ENCODE results near the gene SLBP. TPM values are rescaled to one million over a fixed set of nuclear protein-coding genes. Genes with fewer than 3 reads are reported as not detected.

The SLBP gene
- total RNA-seq, 1 donor from 2014 or later, result 45.8 TPM

GRCh38 chr4:1754336-1754735 is 42.2 kb upstream of the SLBP start:
- no peak for TF ChIP-seq CTCF (IDR thresholded peaks at IDR 0.05; ENCODE audit: unreplicated experiment)
- Mint-ChIP-seq H3K27me3 (ENCODE audit: low read depth) (no peaks in the 10 kb centered on the region), H3K9me3 (no peaks in the 10 kb centered on the region), H3K4me1 (peaks cover 3% of the 10 kb centered on the region), H3K4me3 (no peak overlapping the region), H3K36me3 (no peaks in the 10 kb centered on the region), H3K27ac (no peak overlapping the region)
- DNase-seq (ENCODE audit: low spot score in 2 of 2, unreplicated experiment in 2 of 2), result no peak

- H3K4me3 Mint-ChIP-seq, result no peak overlapping the region
- no peaks in the 10 kb centered on the region for H3K9me3 Mint-ChIP-seq
- H3K4me1 Mint-ChIP-seq, result peaks cover 2% of the 10 kb centered on the region
- H3K27ac Mint-ChIP-seq, result no peak overlapping the region
- DNase-seq (ENCODE audit: low spot score in 2 of 2, unreplicated experiment in 2 of 2), result no peak
- TF ChIP-seq CTCF (IDR thresholded peaks at IDR 0.05; ENCODE audit: unreplicated experiment), result no peak
- H3K27me3 Mint-ChIP-seq (ENCODE audit: low read depth), result no peaks in the 10 kb centered on the region
- no peaks in the 10 kb centered on the region for H3K36me3 Mint-ChIP-seq
These were observed 41.7 kb upstream of the SLBP start for GRCh38 chr4:1753697-1754311.

- Mint-ChIP-seq H3K36me3 (no peaks in the 10 kb centered on the region), H3K27me3 (ENCODE audit: low read depth) (peaks cover 1% of the 10 kb centered on the region), H3K4me3 (no peak overlapping the region), H3K9me3 (no peaks in the 10 kb centered on the region), H3K27ac (no peak overlapping the region), H3K4me1 (peaks cover 2% of the 10 kb centered on the region)
- no peak for DNase-seq (ENCODE audit: low spot score in 2 of 2, unreplicated experiment in 2 of 2)
- no peak for TF ChIP-seq CTCF (IDR thresholded peaks at IDR 0.05; ENCODE audit: unreplicated experiment)
These were observed 41.2 kb upstream of the SLBP start for GRCh38 chr4:1753294-1753696.

- H3K36me3 Mint-ChIP-seq, result no peaks in the 10 kb centered on the region
- H3K4me1 Mint-ChIP-seq, result peaks cover 2% of the 10 kb centered on the region
- H3K9me3 Mint-ChIP-seq, result no peaks in the 10 kb centered on the region
- peaks cover 2% of the 10 kb centered on the region for H3K27me3 Mint-ChIP-seq (ENCODE audit: low read depth)
- H3K27ac Mint-ChIP-seq, result no peak overlapping the region
- no peak overlapping the region for H3K4me3 Mint-ChIP-seq
- no peak for DNase-seq (ENCODE audit: low spot score in 2 of 2, unreplicated experiment in 2 of 2)
- no peak for TF ChIP-seq CTCF (IDR thresholded peaks at IDR 0.05; ENCODE audit: unreplicated experiment)
These were observed 40.3 kb upstream of the SLBP start for GRCh38 chr4:1752284-1753041.

- Mint-ChIP-seq H3K36me3 (no peaks in the 10 kb centered on the region), H3K4me3 (no peak overlapping the region), H3K4me1 (peaks cover 2% of the 10 kb centered on the region), H3K27me3 (ENCODE audit: low read depth) (peaks cover 2% of the 10 kb centered on the region), H3K9me3 (no peaks in the 10 kb centered on the region), H3K27ac (no peak overlapping the region)
- no peak for DNase-seq (ENCODE audit: low spot score in 2 of 2, unreplicated experiment in 2 of 2)
- TF ChIP-seq CTCF (IDR thresholded peaks at IDR 0.05; ENCODE audit: unreplicated experiment), result no peak
These were observed 39.8 kb upstream of the SLBP start for GRCh38 chr4:1751919-1752283.
